ENCODE measurements around the gene ACAP3.
"Not testable (repeated sequence)": the region's sequence is repeated elsewhere in the genome, so short reads cannot be mapped to it uniquely, and the experiment has no call there.

DNA sequence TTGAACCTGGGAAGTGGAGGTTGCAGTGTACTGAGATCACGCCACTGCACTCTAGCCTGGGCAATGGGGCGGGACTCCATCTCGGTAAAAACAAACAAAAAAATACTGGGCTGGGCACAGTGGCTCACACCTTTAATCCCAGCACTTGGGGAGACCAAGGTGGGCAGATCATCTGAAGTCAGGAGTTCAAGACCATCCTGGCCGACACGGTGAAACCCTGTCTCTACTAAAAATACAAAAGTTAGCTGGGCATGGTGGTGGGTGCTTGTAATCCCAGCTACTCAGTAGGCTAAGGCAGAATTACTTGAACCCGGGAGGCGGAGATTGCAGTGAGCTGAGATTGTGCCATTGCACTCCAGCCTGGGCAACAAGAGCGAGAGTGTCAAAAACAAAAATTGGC, 8.5 kb upstream of the ACAP3 start:
- TF ChIP-seq, protein P1, sequence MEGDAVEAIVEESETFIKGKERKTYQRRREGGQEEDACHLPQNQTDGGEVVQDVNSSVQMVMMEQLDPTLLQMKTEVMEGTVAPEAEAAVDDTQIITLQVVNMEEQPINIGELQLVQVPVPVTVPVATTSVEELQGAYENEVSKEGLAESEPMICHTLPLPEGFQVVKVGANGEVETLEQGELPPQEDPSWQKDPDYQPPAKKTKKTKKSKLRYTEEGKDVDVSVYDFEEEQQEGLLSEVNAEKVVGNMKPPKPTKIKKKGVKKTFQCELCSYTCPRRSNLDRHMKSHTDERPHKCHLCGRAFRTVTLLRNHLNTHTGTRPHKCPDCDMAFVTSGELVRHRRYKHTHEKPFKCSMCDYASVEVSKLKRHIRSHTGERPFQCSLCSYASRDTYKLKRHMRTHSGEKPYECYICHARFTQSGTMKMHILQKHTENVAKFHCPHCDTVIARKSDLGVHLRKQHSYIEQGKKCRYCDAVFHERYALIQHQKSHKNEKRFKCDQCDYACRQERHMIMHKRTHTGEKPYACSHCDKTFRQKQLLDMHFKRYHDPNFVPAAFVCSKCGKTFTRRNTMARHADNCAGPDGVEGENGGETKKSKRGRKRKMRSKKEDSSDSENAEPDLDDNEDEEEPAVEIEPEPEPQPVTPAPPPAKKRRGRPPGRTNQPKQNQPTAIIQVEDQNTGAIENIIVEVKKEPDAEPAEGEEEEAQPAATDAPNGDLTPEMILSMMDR (IDR thresholded peaks at IDR 0.05; ENCODE audit: low read depth, low read length, poor library complexity, severe bottlenecking): not testable (repeated sequence)
- TF ChIP-seq EZH2phosphoT487 (IDR thresholded peaks at IDR 0.05; ENCODE audit: borderline replicate concordance, low read length): not testable (repeated sequence)

All from DOHH2 (cell line).